Occipital lobe (tissue), 2 donors: ENCODE results near the gene G3BP2. TPM values are rescaled to one million over a fixed set of nuclear protein-coding genes. Genes with fewer than 3 reads are reported as not detected.
"Not testable (repeated sequence)": the region's sequence is repeated elsewhere in the genome, so short reads cannot be mapped to it uniquely, and the experiment has no call there.

Experiments used
- DNase-seq: peaks from one replicate; lab custom pipeline; 2025; lab: John Stamatoyannopoulos, UW
- total RNA-seq: library from RNA; depleted of rRNA; stranded (reverse); fragments of >200 nt; gene quantifications from one replicate; pipeline ENCODE4 v1.2.3, GENCODE V29; 2014

The G3BP2 gene
- total RNA-seq = 395 TPM

GRCh38 chr4:75673027-75673958 is at the start of gene G3BP2:
Gene G3BP2, minus strand, starts transcription at chr4:75673411. Its CDS starts 11,386 bp downstream, at chr4:75662025.
- peak; percentile 98 for DNase-seq

- no peak for DNase-seq
Observed at GRCh38 chr4:75722417-75722816, 49.2 kb upstream of the G3BP2 start.

- no peak for DNase-seq
Observed at GRCh38 chr4:75718529-75718928, 45.3 kb upstream of the G3BP2 start.

GRCh38 chr4:75717408-75717807 is 44.2 kb upstream of the G3BP2 start:
- no peak for DNase-seq

- not testable (repeated sequence) for DNase-seq
Observed at GRCh38 chr4:75716054-75716453, 42.8 kb upstream of the G3BP2 start.

- DNase-seq = no peak
Observed at GRCh38 chr4:75715105-75715799, 42.0 kb upstream of the G3BP2 start.

- no peak for DNase-seq
Observed at GRCh38 chr4:75714704-75715103, 41.5 kb upstream of the G3BP2 start.

GRCh38 chr4:75714011-75714410 is 40.8 kb upstream of the G3BP2 start:
- DNase-seq = no peak

- no peak for DNase-seq
Observed at GRCh38 chr4:75710246-75710645, 37.0 kb upstream of the G3BP2 start.

- no peak for DNase-seq
Observed at GRCh38 chr4:75708218-75708691, 35.0 kb upstream of the G3BP2 start.

- DNase-seq = no peak
Observed at GRCh38 chr4:75705198-75705977, 32.2 kb upstream of the G3BP2 start.

- DNase-seq = no peak
Observed at GRCh38 chr4:75702919-75703411, 29.8 kb upstream of the G3BP2 start.

- DNase-seq = no peak
Observed at GRCh38 chr4:75699299-75699698, 26.1 kb upstream of the G3BP2 start.

GRCh38 chr4:75698963-75699228 is 25.7 kb upstream of the G3BP2 start:
- DNase-seq = no peak

GRCh38 chr4:75698162-75698962 is 25.2 kb upstream of the G3BP2 start:
- DNase-seq = no peak

- no peak for DNase-seq
Observed at GRCh38 chr4:75696581-75696980, 23.4 kb upstream of the G3BP2 start.

GRCh38 chr4:75696071-75696470 is 22.9 kb upstream of the G3BP2 start:
- DNase-seq = no peak

- DNase-seq = not testable (repeated sequence)
Observed at GRCh38 chr4:75692066-75692465, 18.9 kb upstream of the G3BP2 start.

- DNase-seq = not testable (repeated sequence)
Observed at GRCh38 chr4:75687125-75687524, 13.9 kb upstream of the G3BP2 start.

- DNase-seq = no peak
Observed at GRCh38 chr4:75686346-75686745, 13.1 kb upstream of the G3BP2 start.
